Stimulated activated CD4-positive, alpha-beta T cell treated with anti-CD3 and anti-CD28 coated beads, Interleukin-4, amount 100 ng/mL, for 48 hours (primary cell): ENCODE measurements around the gene SOX5.
"Not testable (repeated sequence)": the region's sequence is repeated elsewhere in the genome, so short reads cannot be mapped to it uniquely, and the experiment has no call there.

Source experiments
- DNase-seq, 2 donors: peaks; one replicate each; pipeline ENCODE4 v3.0.0-alpha.2; 2020; ENCODE audit warnings: low read depth in 2 of 2

The SOX5 gene

GRCh38 chr12:23756416-23756815 lies 193.1 kb downstream of the SOX5 start:
- no peak for DNase-seq

GRCh38 chr12:23753628-23754365 lies 195.7 kb downstream of the SOX5 start:
- DNase-seq: no peak

GRCh38 chr12:23752245-23752644 lies 197.2 kb downstream of the SOX5 start:
- DNase-seq: no peak

- DNase-seq: no peak
These were observed 197.8 kb downstream of the SOX5 start for GRCh38 chr12:23751641-23752040.

- DNase-seq: no peak
These were observed 198.5 kb downstream of the SOX5 start for GRCh38 chr12:23750923-23751322.

- DNase-seq: no peak
These were observed 204.8 kb downstream of the SOX5 start for GRCh38 chr12:23744696-23745095.

- no peak for DNase-seq
These were observed 206.9 kb downstream of the SOX5 start for GRCh38 chr12:23742574-23742973.

GRCh38 chr12:23731493-23731892 lies 218.0 kb downstream of the SOX5 start:
- no peak for DNase-seq

GRCh38 chr12:23731035-23731434 lies 218.4 kb downstream of the SOX5 start:
- DNase-seq: no peak

GRCh38 chr12:23729359-23729758 lies 220.1 kb downstream of the SOX5 start:
- DNase-seq: no peak

GRCh38 chr12:23726646-23727045 lies 222.8 kb downstream of the SOX5 start:
- DNase-seq: no peak

GRCh38 chr12:23722655-23723054 lies 226.8 kb downstream of the SOX5 start:
- DNase-seq: no peak

- no peak for DNase-seq
These were observed 228.2 kb downstream of the SOX5 start for GRCh38 chr12:23721268-23721667.

GRCh38 chr12:23719493-23719892 lies 230.0 kb downstream of the SOX5 start:
- DNase-seq: no peak

- DNase-seq: not testable (repeated sequence)
These were observed 239.1 kb downstream of the SOX5 start for GRCh38 chr12:23710361-23710760.

GRCh38 chr12:23708185-23708837 lies 241.2 kb downstream of the SOX5 start:
- DNase-seq: no peak

- no peak for DNase-seq
These were observed 242.2 kb downstream of the SOX5 start for GRCh38 chr12:23707270-23707669.

GRCh38 chr12:23704992-23705943 lies 244.2 kb downstream of the SOX5 start:
- no peak for DNase-seq

- DNase-seq: no peak
These were observed 246.4 kb downstream of the SOX5 start for GRCh38 chr12:23703051-23703450.

GRCh38 chr12:23699031-23699430 lies 250.4 kb downstream of the SOX5 start:
- no peak for DNase-seq

GRCh38 chr12:23694920-23695319 lies 254.6 kb downstream of the SOX5 start:
- DNase-seq: no peak

- no peak for DNase-seq
These were observed 255.2 kb downstream of the SOX5 start for GRCh38 chr12:23694307-23694706.
